Vagina (tissue), 2 donors: ENCODE data around the gene TOP2B. TPM values are rescaled to one million over a fixed set of nuclear protein-coding genes. Genes with fewer than 3 reads are reported as not detected.

Source experiments
- DNase-seq, 2 donors: peaks; one replicate each; pipeline ENCODE4 v3.0.0-alpha.2; 2017; ENCODE audit errors: extremely low spot score in 2 of 2
- H3K27ac ChIP-seq: fragments of 200-600 bp; sonication (generic); one replicate; pipeline ENCODE4 v1.5.1; 2019
- H3K27me3 ChIP-seq: fragments of 200-600 bp; sonication (generic); one replicate; pipeline ENCODE4 v1.5.1; 2019
- H3K36me3 ChIP-seq, 2 donors: fragments of 200-600 bp; sonication (generic); one replicate each; pipeline ENCODE4 v1.5.1; 2017 to 2019
- H3K4me1 ChIP-seq: fragments of 200-600 bp; sonication (generic); one replicate; pipeline ENCODE4 v1.5.1; 2019
- H3K4me3 ChIP-seq, 2 donors: fragments of 200-600 bp; sonication (generic); 1 replicate in 1 of 2; 2 replicates in 1 of 2; pipeline ENCODE4 v1.5.1; 2016 to 2019
- H3K9me3 ChIP-seq: fragments of 200-600 bp; sonication (generic); one replicate; pipeline ENCODE4 v1.5.1; 2019
- CTCF ChIP-seq, 3 experiments: fragments of 450-650 bp in 2 of 3; fragments of 200-600 bp in 1 of 3; sonication (generic) in 1 of 3; IDR thresholded peaks; one replicate each; pipeline ENCODE4 v1.5.1; 2017 to 2019; ENCODE audit warnings: antibody characterized with exemption in 3 of 3, mild to moderate bottlenecking in 2 of 3, moderate library complexity in 2 of 3
- POLR2A ChIP-seq, 2 donors: fragments of 450-650 bp; IDR thresholded peaks; one replicate each; pipeline ENCODE4 v1.6.1; 2017; ENCODE audit warnings: antibody characterized with exemption in 2 of 2, mild to moderate bottlenecking in 2 of 2, moderate library complexity in 2 of 2
- POLR2AphosphoS5 ChIP-seq, 2 donors: sonication (generic); formaldehyde crosslinking; IDR thresholded peaks; one replicate each; pipeline ENCODE4 v1.9.0; 2017; ENCODE audit warnings: antibody characterized with exemption in 2 of 2, mild to moderate bottlenecking in 2 of 2, low read depth in 1 of 2; ENCODE audit not compliant: insufficient read depth in 1 of 2
- intact Hi-C: fragments of 100-400 bp; cut with DNase I; formaldehyde crosslinking; loops from one replicate; pipeline ENCODE4 v1.15.1; 2023
- total RNA-seq: library from RNA; depleted of rRNA; stranded (reverse); fragments of >200 nt; gene quantifications from one replicate; pipeline ENCODE4 v1.2.3, GENCODE V29; 2016

Gene TOP2B
- total RNA-seq, 1 donor from 2014 or later, result 88.1 TPM

- DNase-seq, result no peak
- H3K9me3 ChIP-seq, result no peaks in the 10 kb centered on the region
- intact Hi-C loops, result no loop called here
- no peaks in the 10 kb centered on the region for H3K27me3 ChIP-seq
- no peak overlapping the region for H3K4me3 ChIP-seq
- peaks cover 27% of the 10 kb centered on the region for H3K4me1 ChIP-seq
- no peak overlapping the region for H3K27ac ChIP-seq
- no peak for TF ChIP-seq POLR2A (IDR thresholded peaks at IDR 0.05)
- TF ChIP-seq POLR2AphosphoS5 (IDR thresholded peaks at IDR 0.05; ENCODE audit: insufficient read depth in 1 of 2, low read depth in 1 of 2), result no peak
- TF ChIP-seq CTCF (IDR thresholded peaks at IDR 0.05), result no peak
- no peaks in the 10 kb centered on the region for H3K36me3 ChIP-seq
Measured at GRCh38 chr3:25556447-25556846, 108.3 kb downstream of the TOP2B start.

- no peak for TF ChIP-seq CTCF (IDR thresholded peaks at IDR 0.05)
- TF ChIP-seq POLR2A (IDR thresholded peaks at IDR 0.05), result no peak
- no peak for TF ChIP-seq POLR2AphosphoS5 (IDR thresholded peaks at IDR 0.05; ENCODE audit: insufficient read depth in 1 of 2, low read depth in 1 of 2)
- peaks cover 27% of the 10 kb centered on the region for H3K4me1 ChIP-seq
- no peaks in the 10 kb centered on the region for H3K27me3 ChIP-seq
- DNase-seq, result no peak
- no peaks in the 10 kb centered on the region for H3K9me3 ChIP-seq
- intact Hi-C loops, result no loop called here
- no peak overlapping the region for H3K27ac ChIP-seq
- no peaks in the 10 kb centered on the region for H3K36me3 ChIP-seq
- H3K4me3 ChIP-seq, result no peak overlapping the region
Measured at GRCh38 chr3:25555695-25556437, 108.8 kb downstream of the TOP2B start.

- intact Hi-C loops, result no loop called here
- H3K27me3 ChIP-seq, result no peaks in the 10 kb centered on the region
- DNase-seq, result no peak
- no peaks in the 10 kb centered on the region for H3K9me3 ChIP-seq
- H3K4me3 ChIP-seq, result no peak overlapping the region
- H3K36me3 ChIP-seq, result no peaks in the 10 kb centered on the region
- no peak overlapping the region for H3K27ac ChIP-seq
- H3K4me1 ChIP-seq, result peaks cover 27% of the 10 kb centered on the region
- TF ChIP-seq CTCF (IDR thresholded peaks at IDR 0.05), result no peak
- TF ChIP-seq POLR2A (IDR thresholded peaks at IDR 0.05), result no peak
- TF ChIP-seq POLR2AphosphoS5 (IDR thresholded peaks at IDR 0.05; ENCODE audit: insufficient read depth in 1 of 2, low read depth in 1 of 2), result no peak
Measured at GRCh38 chr3:25554376-25554775, 110.3 kb downstream of the TOP2B start.

DNA sequence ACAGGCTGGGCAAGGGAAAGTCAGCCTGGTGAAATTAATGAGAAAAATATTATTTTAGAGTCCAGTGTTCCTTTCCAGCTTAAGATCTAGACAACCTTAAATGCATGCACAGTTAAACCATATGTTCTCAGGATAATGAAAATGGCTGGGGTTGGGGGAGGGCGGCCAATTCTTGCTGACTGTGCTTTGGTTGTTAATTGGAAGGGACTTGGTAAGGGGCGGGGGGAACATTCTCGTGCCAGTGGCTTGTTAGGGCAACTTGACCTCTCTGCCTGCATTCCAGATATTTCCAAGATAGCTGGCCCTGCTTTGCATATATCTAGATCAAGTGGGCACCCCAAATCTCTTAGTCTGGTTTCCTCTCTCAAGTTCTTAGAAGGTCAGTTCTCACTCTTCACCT, 112.5 kb downstream of the TOP2B start:
- Histone ChIP-seq H3K36me3 (no peaks in the 10 kb centered on the region), H3K4me3 (no peak overlapping the region), H3K4me1 (peaks cover 8% of the 10 kb centered on the region), H3K27me3 (no peaks in the 10 kb centered on the region), H3K27ac (no peak overlapping the region), H3K9me3 (no peaks in the 10 kb centered on the region)
- intact Hi-C loops, result no loop called here
- TF ChIP-seq CTCF (IDR thresholded peaks at IDR 0.05) (no peak), POLR2A (IDR thresholded peaks at IDR 0.05) (no peak), POLR2AphosphoS5 (IDR thresholded peaks at IDR 0.05; ENCODE audit: insufficient read depth in 1 of 2, low read depth in 1 of 2) (no peak)
- no peak for DNase-seq

DNA sequence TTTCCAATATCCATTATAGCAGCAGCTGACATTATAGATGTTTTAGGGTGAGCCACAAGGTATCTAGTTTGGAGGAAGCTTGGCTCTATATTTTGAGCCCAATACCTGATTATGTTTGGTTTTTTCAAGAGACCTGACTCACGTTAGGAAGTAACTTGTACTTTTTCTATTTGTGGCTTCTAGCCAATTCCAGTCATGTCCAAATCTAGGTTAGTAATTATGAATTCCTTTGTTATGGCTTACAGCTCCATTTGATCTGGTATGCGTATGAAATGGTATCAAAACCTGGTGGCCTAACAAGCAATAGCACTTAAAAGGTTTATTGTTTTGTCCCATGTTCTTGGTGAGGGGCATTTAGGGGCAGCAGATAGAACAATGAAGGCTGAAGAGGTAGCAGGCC, 115.9 kb downstream of the TOP2B start:
- H3K4me1 ChIP-seq, result no peaks in the 10 kb centered on the region
- no peak overlapping the region for H3K27ac ChIP-seq
- no peaks in the 10 kb centered on the region for H3K9me3 ChIP-seq
- H3K36me3 ChIP-seq, result no peaks in the 10 kb centered on the region
- intact Hi-C loops, result no loop called here
- no peak for TF ChIP-seq POLR2A (IDR thresholded peaks at IDR 0.05)
- TF ChIP-seq POLR2AphosphoS5 (IDR thresholded peaks at IDR 0.05; ENCODE audit: insufficient read depth in 1 of 2, low read depth in 1 of 2), result no peak
- no peak for TF ChIP-seq CTCF (IDR thresholded peaks at IDR 0.05)
- H3K27me3 ChIP-seq, result no peaks in the 10 kb centered on the region
- no peak for DNase-seq
- H3K4me3 ChIP-seq, result no peak overlapping the region
